HG02884 (cell line): Measurements from ENCODE around the gene TPM2.

Source experiments
- ATAC-seq: cut with Tn5 transposase; IDR thresholded peaks from one replicate; pipeline ENCODE4 v1.9.1; 2021; ENCODE audit warnings: mild to moderate bottlenecking, moderate library complexity; ENCODE audit not compliant: unreplicated experiment

Gene TPM2

GRCh38 chr9:35689542-35690293 lies at the start of gene TPM2:
TSS of gene TPM2 (minus strand) at chr9:35689925. CDS start at chr9:35689817, 108 bp downstream.
- ATAC-seq = no peak

- no peak for ATAC-seq
Measured at GRCh38 chr9:35738924-35739323, 49.2 kb upstream of the TPM2 start.

GRCh38 chr9:35738186-35738585 lies 48.5 kb upstream of the TPM2 start:
- ATAC-seq = no peak

- no peak for ATAC-seq
Measured at GRCh38 chr9:35737143-35737542, 47.4 kb upstream of the TPM2 start.

- no peak for ATAC-seq
Measured at GRCh38 chr9:35736201-35736633, 46.5 kb upstream of the TPM2 start.

GRCh38 chr9:35734096-35734495 lies 44.4 kb upstream of the TPM2 start:
- ATAC-seq = no peak

- ATAC-seq = peak; percentile 7
Measured at GRCh38 chr9:35732800-35733541, 43.2 kb upstream of the TPM2 start.

GRCh38 chr9:35732185-35732799 lies 42.6 kb upstream of the TPM2 start, which contains the start of the genes CREB3 and TLN1:
TSS of gene CREB3 (plus strand) at chr9:35732666. CDS start at chr9:35732773, 107 bp downstream.
TSS of gene TLN1 (minus strand) at chr9:35732195. CDS start at chr9:35725694, 6,501 bp downstream.
- ATAC-seq = peak; percentile 74

GRCh38 chr9:35731415-35732184 lies 41.9 kb upstream of the TPM2 start:
- ATAC-seq = no peak

- ATAC-seq = no peak
Measured at GRCh38 chr9:35730486-35730854, 40.7 kb upstream of the TPM2 start.

GRCh38 chr9:35729700-35730485 lies 40.2 kb upstream of the TPM2 start:
- ATAC-seq = no peak

GRCh38 chr9:35729101-35729500 lies 39.4 kb upstream of the TPM2 start:
- ATAC-seq = no peak

GRCh38 chr9:35728041-35728971 lies 38.6 kb upstream of the TPM2 start:
- ATAC-seq = no peak

- no peak for ATAC-seq
Measured at GRCh38 chr9:35727676-35728040, 37.9 kb upstream of the TPM2 start.

- no peak for ATAC-seq
Measured at GRCh38 chr9:35726931-35727330, 37.2 kb upstream of the TPM2 start.

- ATAC-seq = no peak
Measured at GRCh38 chr9:35725362-35725761, 35.6 kb upstream of the TPM2 start.

- no peak for ATAC-seq
Measured at GRCh38 chr9:35723908-35724307, 34.2 kb upstream of the TPM2 start.

GRCh38 chr9:35723426-35723825 lies 33.7 kb upstream of the TPM2 start:
- no peak for ATAC-seq

- ATAC-seq = no peak
Measured at GRCh38 chr9:35719546-35719945, 29.8 kb upstream of the TPM2 start.
